ENCODE data around the gene TMSB4X.
A peak's percentile ranks its signal among the peaks of the same experiment; 100 is the strongest.
"Not testable (repeated sequence)": the region's sequence is repeated elsewhere in the genome, so short reads cannot be mapped to it uniquely, and the experiment has no call there.

TMSB4X gene

GRCh38 chrX:12954981-12955380, 19.9 kb upstream of the TMSB4X start:
- DNase-seq (ENCODE audit: low read depth in 2 of 2), result no peak

- peak in 1 of 2 donors; percentile 58 for DNase-seq (ENCODE audit: low read depth in 2 of 2)
Observed at GRCh38 chrX:12955882-12956703, 18.8 kb upstream of the TMSB4X start.

- DNase-seq (ENCODE audit: low read depth in 2 of 2), result no peak
Observed at GRCh38 chrX:12956704-12957534, 18.0 kb upstream of the TMSB4X start.

- no peak for DNase-seq (ENCODE audit: low read depth in 2 of 2)
Observed at GRCh38 chrX:12958059-12958458, 16.9 kb upstream of the TMSB4X start.

- DNase-seq (ENCODE audit: low read depth in 2 of 2), result no peak
Observed at GRCh38 chrX:12958461-12958860, 16.4 kb upstream of the TMSB4X start.

- no peak for DNase-seq (ENCODE audit: low read depth in 2 of 2)
Observed at GRCh38 chrX:12961196-12961718, 13.7 kb upstream of the TMSB4X start.

- DNase-seq (ENCODE audit: low read depth in 2 of 2), result no peak
Observed at GRCh38 chrX:12962041-12962504, 12.8 kb upstream of the TMSB4X start.

- not testable (repeated sequence) for DNase-seq (ENCODE audit: low read depth in 2 of 2)
Observed at GRCh38 chrX:12963210-12963850, 11.6 kb upstream of the TMSB4X start.

GRCh38 chrX:12965131-12965940, 9.6 kb upstream of the TMSB4X start:
- DNase-seq (ENCODE audit: low read depth in 2 of 2), result no peak

GRCh38 chrX:12966151-12966550, 8.8 kb upstream of the TMSB4X start:
- no peak for DNase-seq (ENCODE audit: low read depth in 2 of 2)

- DNase-seq (ENCODE audit: low read depth in 2 of 2), result no peak
Observed at GRCh38 chrX:12967711-12968465, 7.0 kb upstream of the TMSB4X start.

- DNase-seq (ENCODE audit: low read depth in 2 of 2), result no peak
Observed at GRCh38 chrX:12970691-12971202, 4.2 kb upstream of the TMSB4X start.

GRCh38 chrX:12971282-12972003, 3.5 kb upstream of the TMSB4X start:
- DNase-seq (ENCODE audit: low read depth in 2 of 2), result no peak

- DNase-seq (ENCODE audit: low read depth in 2 of 2), result no peak
Observed at GRCh38 chrX:12972243-12972642, 2.7 kb upstream of the TMSB4X start.

- no peak for DNase-seq (ENCODE audit: low read depth in 2 of 2)
Observed at GRCh38 chrX:12972878-12973560, 1.9 kb upstream of the TMSB4X start.

GRCh38 chrX:12973561-12974304, 1.2 kb upstream of the TMSB4X start:
- DNase-seq (ENCODE audit: low read depth in 2 of 2), result no peak

GRCh38 chrX:12974305-12974795, 560 bp upstream of the TMSB4X start:
- no peak for DNase-seq (ENCODE audit: low read depth in 2 of 2)

GRCh38 chrX:12975670-12975965, 708 bp downstream of the TMSB4X start:
- DNase-seq (ENCODE audit: low read depth in 2 of 2), result no peak

All from stimulated activated CD4-positive, alpha-beta T cell treated with anti-CD3 and anti-CD28 coated beads, Interleukin-4, amount 100 ng/mL, for 48 hours (primary cell).